H1 (cell line): ENCODE results near the gene B3GAT2.

Experiments
- JUND ChIP-seq: IDR thresholded peaks from 2 replicates; pipeline ENCODE4 v1.6.1; 2011; ENCODE audit warnings: mild to moderate bottlenecking, improper control_type of control experiment, low read length
- MAFK ChIP-seq: IDR thresholded peaks from 2 replicates; pipeline ENCODE4 v1.6.1; 2012; ENCODE audit warnings: low read depth, mild to moderate bottlenecking, improper control_type of control experiment, low read length
- PHF8 ChIP-seq: fragments of 200-600 bp; sonication (generic); conservative IDR thresholded peaks from 2 replicates; pipeline ENCODE4 v1.7.1; 2012; ENCODE audit warnings: low read depth, mild to moderate bottlenecking, inconsistent platforms, low read length, moderate library complexity
- POLR2A ChIP-seq, 2 experiments: IDR thresholded peaks; 1 replicate in 1 of 2; 2 replicates in 1 of 2; pipeline ENCODE4 v1.6.1; 2011; ENCODE audit warnings: low read depth in 2 of 2, low read length in 2 of 2, mild to moderate bottlenecking in 2 of 2; ENCODE audit errors: control extremely low read depth in 1 of 2
- POLR2AphosphoS5 ChIP-seq: IDR thresholded peaks from 2 replicates; pipeline ENCODE4 v1.6.1; 2011; ENCODE audit warnings: low read depth, low read length
- TF ChIP-seq, protein P1 (sequence below), 3 experiments: IDR thresholded peaks; 1 replicate in 2 of 3; 2 replicates in 1 of 3; pipeline versions ENCODE4 v1.5.1 to v1.6.1; 2011; ENCODE audit warnings: low read length in 3 of 3, mild to moderate bottlenecking in 3 of 3, inconsistent platforms in 2 of 3, low read depth in 1 of 3, moderate library complexity in 1 of 3; ENCODE audit not compliant: insufficient read depth in 1 of 3; ENCODE audit errors: control extremely low read depth in 1 of 3
- TF ChIP-seq, protein P2 (sequence below): IDR thresholded peaks from 2 replicates; pipeline ENCODE4 v1.6.1; 2012; ENCODE audit warnings: low read length, inconsistent platforms
- TF ChIP-seq, protein P3 (sequence below): IDR thresholded peaks from 2 replicates; pipeline ENCODE4 v1.6.1; 2012; ENCODE audit warnings: inconsistent platforms
- TF ChIP-seq, protein P4 (sequence below): fragments of 300-600 bp; sonication (generic); IDR thresholded peaks from 2 replicates; pipeline ENCODE4 v1.7.1; 2012; ENCODE audit warnings: low read length, moderate library complexity, mild to moderate bottlenecking, inconsistent platforms; ENCODE audit not compliant: insufficient replicate concordance

DNA sequence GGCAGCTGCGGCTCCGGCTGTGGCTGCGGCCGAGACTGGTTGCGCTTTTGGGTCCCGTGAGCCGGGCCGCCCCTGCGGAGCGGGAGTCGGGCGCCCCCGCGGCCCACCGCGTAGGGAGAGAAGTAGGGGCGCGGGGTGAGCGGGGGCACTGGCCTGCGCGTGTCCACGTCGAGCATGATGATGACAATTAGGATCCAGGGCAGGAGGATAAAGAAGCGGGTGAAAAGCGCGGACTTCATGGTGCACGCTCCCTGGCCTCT, 739 bp downstream of the B3GAT2 start:
- TF ChIP-seq, protein P1, sequence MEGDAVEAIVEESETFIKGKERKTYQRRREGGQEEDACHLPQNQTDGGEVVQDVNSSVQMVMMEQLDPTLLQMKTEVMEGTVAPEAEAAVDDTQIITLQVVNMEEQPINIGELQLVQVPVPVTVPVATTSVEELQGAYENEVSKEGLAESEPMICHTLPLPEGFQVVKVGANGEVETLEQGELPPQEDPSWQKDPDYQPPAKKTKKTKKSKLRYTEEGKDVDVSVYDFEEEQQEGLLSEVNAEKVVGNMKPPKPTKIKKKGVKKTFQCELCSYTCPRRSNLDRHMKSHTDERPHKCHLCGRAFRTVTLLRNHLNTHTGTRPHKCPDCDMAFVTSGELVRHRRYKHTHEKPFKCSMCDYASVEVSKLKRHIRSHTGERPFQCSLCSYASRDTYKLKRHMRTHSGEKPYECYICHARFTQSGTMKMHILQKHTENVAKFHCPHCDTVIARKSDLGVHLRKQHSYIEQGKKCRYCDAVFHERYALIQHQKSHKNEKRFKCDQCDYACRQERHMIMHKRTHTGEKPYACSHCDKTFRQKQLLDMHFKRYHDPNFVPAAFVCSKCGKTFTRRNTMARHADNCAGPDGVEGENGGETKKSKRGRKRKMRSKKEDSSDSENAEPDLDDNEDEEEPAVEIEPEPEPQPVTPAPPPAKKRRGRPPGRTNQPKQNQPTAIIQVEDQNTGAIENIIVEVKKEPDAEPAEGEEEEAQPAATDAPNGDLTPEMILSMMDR (IDR thresholded peaks at IDR 0.05; ENCODE audit: control extremely low read depth in 1 of 3, insufficient read depth in 1 of 3, low read depth in 1 of 3, low read length in 3 of 3) = no peak
- TF ChIP-seq JUND = no peak
- TF ChIP-seq, protein P2, sequence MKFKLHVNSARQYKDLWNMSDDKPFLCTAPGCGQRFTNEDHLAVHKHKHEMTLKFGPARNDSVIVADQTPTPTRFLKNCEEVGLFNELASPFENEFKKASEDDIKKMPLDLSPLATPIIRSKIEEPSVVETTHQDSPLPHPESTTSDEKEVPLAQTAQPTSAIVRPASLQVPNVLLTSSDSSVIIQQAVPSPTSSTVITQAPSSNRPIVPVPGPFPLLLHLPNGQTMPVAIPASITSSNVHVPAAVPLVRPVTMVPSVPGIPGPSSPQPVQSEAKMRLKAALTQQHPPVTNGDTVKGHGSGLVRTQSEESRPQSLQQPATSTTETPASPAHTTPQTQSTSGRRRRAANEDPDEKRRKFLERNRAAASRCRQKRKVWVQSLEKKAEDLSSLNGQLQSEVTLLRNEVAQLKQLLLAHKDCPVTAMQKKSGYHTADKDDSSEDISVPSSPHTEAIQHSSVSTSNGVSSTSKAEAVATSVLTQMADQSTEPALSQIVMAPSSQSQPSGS = no peak
- TF ChIP-seq MAFK = no peak
- TF ChIP-seq, protein P3, sequence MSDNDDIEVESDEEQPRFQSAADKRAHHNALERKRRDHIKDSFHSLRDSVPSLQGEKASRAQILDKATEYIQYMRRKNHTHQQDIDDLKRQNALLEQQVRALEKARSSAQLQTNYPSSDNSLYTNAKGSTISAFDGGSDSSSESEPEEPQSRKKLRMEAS = no peak
- TF ChIP-seq, protein P4, sequence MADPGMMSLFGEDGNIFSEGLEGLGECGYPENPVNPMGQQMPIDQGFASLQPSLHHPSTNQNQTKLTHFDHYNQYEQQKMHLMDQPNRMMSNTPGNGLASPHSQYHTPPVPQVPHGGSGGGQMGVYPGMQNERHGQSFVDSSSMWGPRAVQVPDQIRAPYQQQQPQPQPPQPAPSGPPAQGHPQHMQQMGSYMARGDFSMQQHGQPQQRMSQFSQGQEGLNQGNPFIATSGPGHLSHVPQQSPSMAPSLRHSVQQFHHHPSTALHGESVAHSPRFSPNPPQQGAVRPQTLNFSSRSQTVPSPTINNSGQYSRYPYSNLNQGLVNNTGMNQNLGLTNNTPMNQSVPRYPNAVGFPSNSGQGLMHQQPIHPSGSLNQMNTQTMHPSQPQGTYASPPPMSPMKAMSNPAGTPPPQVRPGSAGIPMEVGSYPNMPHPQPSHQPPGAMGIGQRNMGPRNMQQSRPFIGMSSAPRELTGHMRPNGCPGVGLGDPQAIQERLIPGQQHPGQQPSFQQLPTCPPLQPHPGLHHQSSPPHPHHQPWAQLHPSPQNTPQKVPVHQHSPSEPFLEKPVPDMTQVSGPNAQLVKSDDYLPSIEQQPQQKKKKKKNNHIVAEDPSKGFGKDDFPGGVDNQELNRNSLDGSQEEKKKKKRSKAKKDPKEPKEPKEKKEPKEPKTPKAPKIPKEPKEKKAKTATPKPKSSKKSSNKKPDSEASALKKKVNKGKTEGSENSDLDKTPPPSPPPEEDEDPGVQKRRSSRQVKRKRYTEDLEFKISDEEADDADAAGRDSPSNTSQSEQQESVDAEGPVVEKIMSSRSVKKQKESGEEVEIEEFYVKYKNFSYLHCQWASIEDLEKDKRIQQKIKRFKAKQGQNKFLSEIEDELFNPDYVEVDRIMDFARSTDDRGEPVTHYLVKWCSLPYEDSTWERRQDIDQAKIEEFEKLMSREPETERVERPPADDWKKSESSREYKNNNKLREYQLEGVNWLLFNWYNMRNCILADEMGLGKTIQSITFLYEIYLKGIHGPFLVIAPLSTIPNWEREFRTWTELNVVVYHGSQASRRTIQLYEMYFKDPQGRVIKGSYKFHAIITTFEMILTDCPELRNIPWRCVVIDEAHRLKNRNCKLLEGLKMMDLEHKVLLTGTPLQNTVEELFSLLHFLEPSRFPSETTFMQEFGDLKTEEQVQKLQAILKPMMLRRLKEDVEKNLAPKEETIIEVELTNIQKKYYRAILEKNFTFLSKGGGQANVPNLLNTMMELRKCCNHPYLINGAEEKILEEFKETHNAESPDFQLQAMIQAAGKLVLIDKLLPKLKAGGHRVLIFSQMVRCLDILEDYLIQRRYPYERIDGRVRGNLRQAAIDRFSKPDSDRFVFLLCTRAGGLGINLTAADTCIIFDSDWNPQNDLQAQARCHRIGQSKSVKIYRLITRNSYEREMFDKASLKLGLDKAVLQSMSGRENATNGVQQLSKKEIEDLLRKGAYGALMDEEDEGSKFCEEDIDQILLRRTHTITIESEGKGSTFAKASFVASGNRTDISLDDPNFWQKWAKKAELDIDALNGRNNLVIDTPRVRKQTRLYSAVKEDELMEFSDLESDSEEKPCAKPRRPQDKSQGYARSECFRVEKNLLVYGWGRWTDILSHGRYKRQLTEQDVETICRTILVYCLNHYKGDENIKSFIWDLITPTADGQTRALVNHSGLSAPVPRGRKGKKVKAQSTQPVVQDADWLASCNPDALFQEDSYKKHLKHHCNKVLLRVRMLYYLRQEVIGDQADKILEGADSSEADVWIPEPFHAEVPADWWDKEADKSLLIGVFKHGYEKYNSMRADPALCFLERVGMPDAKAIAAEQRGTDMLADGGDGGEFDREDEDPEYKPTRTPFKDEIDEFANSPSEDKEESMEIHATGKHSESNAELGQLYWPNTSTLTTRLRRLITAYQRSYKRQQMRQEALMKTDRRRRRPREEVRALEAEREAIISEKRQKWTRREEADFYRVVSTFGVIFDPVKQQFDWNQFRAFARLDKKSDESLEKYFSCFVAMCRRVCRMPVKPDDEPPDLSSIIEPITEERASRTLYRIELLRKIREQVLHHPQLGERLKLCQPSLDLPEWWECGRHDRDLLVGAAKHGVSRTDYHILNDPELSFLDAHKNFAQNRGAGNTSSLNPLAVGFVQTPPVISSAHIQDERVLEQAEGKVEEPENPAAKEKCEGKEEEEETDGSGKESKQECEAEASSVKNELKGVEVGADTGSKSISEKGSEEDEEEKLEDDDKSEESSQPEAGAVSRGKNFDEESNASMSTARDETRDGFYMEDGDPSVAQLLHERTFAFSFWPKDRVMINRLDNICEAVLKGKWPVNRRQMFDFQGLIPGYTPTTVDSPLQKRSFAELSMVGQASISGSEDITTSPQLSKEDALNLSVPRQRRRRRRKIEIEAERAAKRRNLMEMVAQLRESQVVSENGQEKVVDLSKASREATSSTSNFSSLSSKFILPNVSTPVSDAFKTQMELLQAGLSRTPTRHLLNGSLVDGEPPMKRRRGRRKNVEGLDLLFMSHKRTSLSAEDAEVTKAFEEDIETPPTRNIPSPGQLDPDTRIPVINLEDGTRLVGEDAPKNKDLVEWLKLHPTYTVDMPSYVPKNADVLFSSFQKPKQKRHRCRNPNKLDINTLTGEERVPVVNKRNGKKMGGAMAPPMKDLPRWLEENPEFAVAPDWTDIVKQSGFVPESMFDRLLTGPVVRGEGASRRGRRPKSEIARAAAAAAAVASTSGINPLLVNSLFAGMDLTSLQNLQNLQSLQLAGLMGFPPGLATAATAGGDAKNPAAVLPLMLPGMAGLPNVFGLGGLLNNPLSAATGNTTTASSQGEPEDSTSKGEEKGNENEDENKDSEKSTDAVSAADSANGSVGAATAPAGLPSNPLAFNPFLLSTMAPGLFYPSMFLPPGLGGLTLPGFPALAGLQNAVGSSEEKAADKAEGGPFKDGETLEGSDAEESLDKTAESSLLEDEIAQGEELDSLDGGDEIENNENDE = no peak
- no peak for TF ChIP-seq PHF8
- TF ChIP-seq POLR2AphosphoS5 = no peak
- no peak for TF ChIP-seq POLR2A (IDR thresholded peaks at IDR 0.05; ENCODE audit: control extremely low read depth in 1 of 2, low read depth in 2 of 2, low read length in 2 of 2)
